Chondrocyte (in vitro differentiated cells): Measurements from ENCODE around the gene IFRD1. TPM values are rescaled to one million over a fixed set of nuclear protein-coding genes. Genes with fewer than 3 reads are reported as not detected.
A peak's percentile ranks its signal among the peaks of the same experiment; 100 is the strongest.

Source experiments
- DNase-seq: peaks from one replicate; pipeline ENCODE4 v3.0.0; 2021; ENCODE audit warnings: mixed read lengths, low spot score
- H3K27ac Mint-ChIP-seq: one replicate; pipeline ENCODE4 v1.8.0; 2021; ENCODE audit warnings: mild to moderate bottlenecking, moderate library complexity, mixed read lengths; ENCODE audit not compliant: unreplicated experiment
- H3K27me3 Mint-ChIP-seq: 2 replicates; pipeline ENCODE4 v1.8.0; 2021; ENCODE audit warnings: low read depth, mixed read lengths
- H3K36me3 Mint-ChIP-seq: 2 replicates; pipeline ENCODE4 v1.8.0; 2021; ENCODE audit warnings: low read depth, mixed read lengths
- H3K4me1 Mint-ChIP-seq: 2 replicates; pipeline ENCODE4 v1.8.0; 2021; ENCODE audit warnings: low read depth, mild to moderate bottlenecking, mixed read lengths
- H3K4me3 Mint-ChIP-seq: one replicate; pipeline ENCODE4 v1.8.0; 2021; ENCODE audit warnings: mild to moderate bottlenecking, moderate library complexity, mixed read lengths; ENCODE audit not compliant: unreplicated experiment
- H3K9me3 Mint-ChIP-seq: 2 replicates; pipeline ENCODE4 v1.8.0; 2021; ENCODE audit warnings: low read depth, mixed read lengths
- total RNA-seq: library from RNA; stranded (reverse); gene quantifications from 3 replicates; pipeline ENCODE4 v1.2.1, GENCODE V29; 2021
- TF ChIP-seq, protein P1 (sequence below): fragments of 200-600 bp; sonication (generic); IDR thresholded peaks from 2 replicates; pipeline ENCODE4 v1.5.0; 2021; ENCODE audit warnings: antibody characterized with exemption, mild to moderate bottlenecking, moderate library complexity

Gene IFRD1
- total RNA-seq, 1 donor from 2014 or later, result 108 TPM

GRCh38 chr7:112411186-112411795 is 39.0 kb upstream of the IFRD1 start:
- TF ChIP-seq, protein P1, sequence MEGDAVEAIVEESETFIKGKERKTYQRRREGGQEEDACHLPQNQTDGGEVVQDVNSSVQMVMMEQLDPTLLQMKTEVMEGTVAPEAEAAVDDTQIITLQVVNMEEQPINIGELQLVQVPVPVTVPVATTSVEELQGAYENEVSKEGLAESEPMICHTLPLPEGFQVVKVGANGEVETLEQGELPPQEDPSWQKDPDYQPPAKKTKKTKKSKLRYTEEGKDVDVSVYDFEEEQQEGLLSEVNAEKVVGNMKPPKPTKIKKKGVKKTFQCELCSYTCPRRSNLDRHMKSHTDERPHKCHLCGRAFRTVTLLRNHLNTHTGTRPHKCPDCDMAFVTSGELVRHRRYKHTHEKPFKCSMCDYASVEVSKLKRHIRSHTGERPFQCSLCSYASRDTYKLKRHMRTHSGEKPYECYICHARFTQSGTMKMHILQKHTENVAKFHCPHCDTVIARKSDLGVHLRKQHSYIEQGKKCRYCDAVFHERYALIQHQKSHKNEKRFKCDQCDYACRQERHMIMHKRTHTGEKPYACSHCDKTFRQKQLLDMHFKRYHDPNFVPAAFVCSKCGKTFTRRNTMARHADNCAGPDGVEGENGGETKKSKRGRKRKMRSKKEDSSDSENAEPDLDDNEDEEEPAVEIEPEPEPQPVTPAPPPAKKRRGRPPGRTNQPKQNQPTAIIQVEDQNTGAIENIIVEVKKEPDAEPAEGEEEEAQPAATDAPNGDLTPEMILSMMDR, result peak; percentile 89
- no peak for DNase-seq
- Mint-ChIP-seq H3K36me3 (no peaks in the 10 kb centered on the region), H3K27ac (peak overlapping the region; percentile 17), H3K27me3 (no peaks in the 10 kb centered on the region), H3K4me3 (no peak overlapping the region), H3K4me1 (peaks cover 31% of the 10 kb centered on the region), H3K9me3 (no peaks in the 10 kb centered on the region)

DNA sequence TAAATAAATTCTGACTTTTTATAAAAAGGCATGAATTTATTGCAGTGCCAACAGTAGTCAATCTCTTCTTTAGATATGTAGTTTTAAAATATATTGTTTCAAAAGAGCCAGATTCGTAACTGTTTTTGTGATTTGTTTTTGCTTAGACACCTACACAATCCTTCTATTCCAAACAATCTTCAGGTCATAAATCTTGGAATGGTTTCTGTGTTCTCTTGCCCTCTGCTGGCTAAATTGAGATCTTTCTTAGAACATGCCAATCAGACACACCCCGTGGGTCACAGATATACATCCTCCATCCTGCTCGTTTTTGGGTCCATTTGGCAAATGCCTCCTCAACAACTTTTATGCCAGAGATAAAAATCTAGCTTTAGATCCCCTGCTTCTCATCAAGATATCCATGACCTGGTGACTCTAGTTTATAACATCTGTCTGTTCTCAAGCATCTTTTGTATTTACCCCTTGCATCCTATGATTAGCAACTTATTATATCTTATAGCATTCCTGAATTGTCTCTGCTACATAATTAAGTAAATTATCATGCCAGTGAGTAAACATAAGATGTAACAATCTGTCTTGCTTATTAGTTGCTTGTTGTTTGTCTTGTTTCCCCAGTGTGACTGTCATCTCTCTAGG is 35.3 kb upstream of the IFRD1 start:
- H3K4me3 Mint-ChIP-seq, result no peak overlapping the region
- no peak for DNase-seq
- no peak overlapping the region for H3K27ac Mint-ChIP-seq
- peaks cover 22% of the 10 kb centered on the region for H3K4me1 Mint-ChIP-seq
- TF ChIP-seq, protein P1, result peak; percentile 87
- H3K36me3 Mint-ChIP-seq, result peaks cover 2% of the 10 kb centered on the region
- peaks cover 10% of the 10 kb centered on the region for H3K9me3 Mint-ChIP-seq
- H3K27me3 Mint-ChIP-seq, result no peaks in the 10 kb centered on the region

- Mint-ChIP-seq H3K27ac (no peak overlapping the region), H3K9me3 (peaks cover 10% of the 10 kb centered on the region), H3K36me3 (peaks cover 2% of the 10 kb centered on the region), H3K4me3 (no peak overlapping the region), H3K4me1 (peaks cover 16% of the 10 kb centered on the region), H3K27me3 (no peaks in the 10 kb centered on the region)
- DNase-seq, result no peak
- TF ChIP-seq, protein P1, result no peak
Measured at GRCh38 chr7:112416127-112416526, 34.1 kb upstream of the IFRD1 start.

- Mint-ChIP-seq H3K9me3 (peaks cover 10% of the 10 kb centered on the region), H3K36me3 (peaks cover 2% of the 10 kb centered on the region), H3K27me3 (no peaks in the 10 kb centered on the region), H3K4me3 (no peak overlapping the region), H3K27ac (no peak overlapping the region), H3K4me1 (peaks cover 38% of the 10 kb centered on the region)
- TF ChIP-seq, protein P1, result no peak
- no peak for DNase-seq
Measured at GRCh38 chr7:112419543-112420130, 30.6 kb upstream of the IFRD1 start.

DNA sequence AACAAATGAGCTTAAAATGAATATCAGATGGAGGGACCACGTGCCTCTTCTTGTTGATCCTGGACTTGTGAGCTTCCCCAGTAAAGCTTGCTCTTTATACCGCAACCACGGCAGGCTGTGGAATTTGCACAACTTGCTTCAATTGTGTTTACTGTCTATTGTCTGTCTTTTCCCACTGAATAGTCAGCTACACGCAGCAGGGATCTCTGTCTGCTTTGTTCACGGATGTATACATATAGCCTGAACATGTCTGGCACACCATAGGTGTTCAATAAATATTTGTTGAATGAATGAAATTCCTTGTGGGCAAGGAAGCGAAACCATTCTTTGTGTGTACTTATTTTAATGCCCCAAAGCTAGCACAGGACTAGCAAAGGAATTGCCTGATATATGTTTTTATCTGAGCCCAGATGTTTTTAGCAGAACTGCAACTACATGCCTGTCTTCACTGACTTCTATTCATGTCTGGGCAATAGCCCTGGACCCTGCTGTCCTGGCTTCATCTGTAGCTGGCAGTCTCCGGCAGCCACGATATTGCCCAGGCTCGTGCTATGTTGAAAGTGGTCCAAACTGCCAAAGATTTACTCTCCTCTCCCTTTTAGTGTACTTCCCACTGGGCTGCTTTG is 29.9 kb upstream of the IFRD1 start:
- Mint-ChIP-seq H3K27me3 (no peaks in the 10 kb centered on the region), H3K4me1 (peaks cover 32% of the 10 kb centered on the region), H3K36me3 (peaks cover 2% of the 10 kb centered on the region), H3K4me3 (no peak overlapping the region), H3K27ac (peak overlapping the region; percentile 17), H3K9me3 (peaks cover 10% of the 10 kb centered on the region)
- DNase-seq, result no peak
- TF ChIP-seq, protein P1, result no peak
